H1 (cell line): ENCODE data around the gene NRXN3. TPM values are rescaled to one million over a fixed set of nuclear protein-coding genes. Genes with fewer than 3 reads are reported as not detected.

Experiments
- CTCF ChIA-PET: fragments of 300-600 bp; sonication (Branson Sonifier 250); formaldehyde crosslinking; loops from one replicate; lab custom pipeline; 2021; ENCODE audit not compliant: partially characterized antibody; lab: Charles Lee
- POLR2A ChIA-PET: fragments of 300-600 bp; sonication (Branson Sonifier 250); formaldehyde crosslinking; loops from one replicate; lab custom pipeline; 2021; ENCODE audit warnings: inconsistent platforms; ENCODE audit not compliant: partially characterized antibody; lab: Charles Lee
- DNase-seq, 2 experiments: peaks; one replicate each; pipeline versions ENCODE4 v3.0.0 to v3.0.0-alpha.2; 2010 to 2022; ENCODE audit warnings: low spot score in 2 of 2, low read depth in 1 of 2, mixed read lengths in 1 of 2
- FAIRE-seq: peaks from 2 replicates; lab custom pipeline; 2011; peaks lifted over from hg19 to GRCh38; lab: Jason Lieb, UNC
- H2AFZ ChIP-seq: 2 replicates; pipeline ENCODE4 v1.8.1; 2012; ENCODE audit warnings: low read length, inconsistent platforms
- H2AK5ac ChIP-seq: 2 replicates; pipeline ENCODE4 v1.6.1; 2013; ENCODE audit warnings: low read depth, low read length
- H2BK120ac ChIP-seq: replicated peaks from 2 replicates; pipeline ENCODE3; 2013; ENCODE audit warnings: low read depth, low read length, inconsistent platforms
- H2BK12ac ChIP-seq: 2 replicates; pipeline ENCODE4 v1.6.1; 2013; ENCODE audit warnings: low read depth, low read length
- H2BK15ac ChIP-seq: 2 replicates; pipeline ENCODE4 v1.6.1; 2013; ENCODE audit warnings: low read length
- H2BK20ac ChIP-seq: 2 replicates; pipeline ENCODE4 v1.6.1; 2013; ENCODE audit warnings: low read length
- H2BK5ac ChIP-seq: 2 replicates; pipeline ENCODE4 v1.6.1; 2013; ENCODE audit warnings: low read depth, low read length
- H3K14ac ChIP-seq: 2 replicates; pipeline ENCODE4 v1.6.1; 2013; ENCODE audit warnings: inconsistent platforms; ENCODE audit not compliant: insufficient read length
- H3K18ac ChIP-seq: 2 replicates; pipeline ENCODE4 v1.6.1; 2013; ENCODE audit warnings: low read length; ENCODE audit errors: extremely low read depth
- H3K23ac ChIP-seq: 2 replicates; pipeline ENCODE4 v1.6.1; 2013; ENCODE audit warnings: inconsistent platforms; ENCODE audit not compliant: insufficient read length
- H3K23me2 ChIP-seq: 2 replicates; pipeline ENCODE4 v1.6.1; 2013; ENCODE audit warnings: low read depth, low read length
- H3K27ac ChIP-seq: 2 replicates; pipeline ENCODE4 v1.6.1; 2011; ENCODE audit warnings: low read depth, low read length, inconsistent platforms
- H3K27me3 ChIP-seq, 4 experiments: replicated peaks in 1 of 4; 1 replicate in 1 of 4; 2 replicates in 3 of 4; pipeline versions ENCODE4 v1.6.1 to v1.8.1; 2011 to 2013; ENCODE audit warnings: low read length in 3 of 4, mild to moderate bottlenecking in 3 of 4, inconsistent platforms in 2 of 4, mixed read lengths in 2 of 4, moderate library complexity in 1 of 4; ENCODE audit not compliant: control insufficient read depth in 3 of 4, insufficient read depth in 3 of 4; ENCODE audit errors: extremely low read depth in 1 of 4
- H3K36me3 ChIP-seq, 4 experiments: 2 replicates each; pipeline versions ENCODE4 v1.6.1 to v1.8.1; 2011 to 2013; ENCODE audit warnings: mild to moderate bottlenecking in 4 of 4, low read length in 3 of 4, moderate library complexity in 2 of 4, control low read depth in 1 of 4, inconsistent platforms in 1 of 4; ENCODE audit not compliant: insufficient read depth in 4 of 4, control insufficient read depth in 2 of 4
- H3K4ac ChIP-seq: replicated peaks from 2 replicates; pipeline ENCODE3; 2013; ENCODE audit warnings: low read length, low read depth, mixed read lengths, inconsistent platforms; ENCODE audit not compliant: insufficient read length
- H3K4me1 ChIP-seq, 4 experiments: replicated peaks in 1 of 4; 1 replicate in 1 of 4; 2 replicates in 3 of 4; pipeline versions ENCODE4 v1.6.1 to v1.8.1; 2011 to 2013; ENCODE audit warnings: low read length in 3 of 4, inconsistent platforms in 2 of 4, mixed read lengths in 1 of 4; ENCODE audit not compliant: insufficient read depth in 4 of 4, control insufficient read depth in 3 of 4
- H3K4me2 ChIP-seq, 2 experiments: 2 replicates each; pipeline versions ENCODE4 v1.6.1 to v1.8.1; 2011 to 2013; ENCODE audit warnings: low read depth in 2 of 2, low read length in 2 of 2, control low read depth in 1 of 2, inconsistent platforms in 1 of 2, mild to moderate bottlenecking in 1 of 2; ENCODE audit not compliant: insufficient read depth in 1 of 2
- H3K4me3 ChIP-seq, 4 experiments: fragments of 200-600, 300-600 bp in 1 of 4; sonication (generic), shearing (Covaris generic), sonication (Bioruptor Twin) in 1 of 4; 2 replicates each; pipeline versions ENCODE4 v1.5.1 to v1.8.1; 2011 to 2016; ENCODE audit warnings: low read length in 4 of 4, low read depth in 3 of 4, control low read depth in 2 of 4, inconsistent platforms in 2 of 4, mild to moderate bottlenecking in 2 of 4, mixed read lengths in 1 of 4, moderate library complexity in 1 of 4; ENCODE audit not compliant: insufficient read depth in 2 of 4; ENCODE audit errors: extremely low read depth in 1 of 4
- H3K56ac ChIP-seq: replicated peaks from 2 replicates; pipeline ENCODE3; 2013; ENCODE audit warnings: low read depth, mild to moderate bottlenecking, mixed read lengths, low read length, inconsistent platforms; ENCODE audit not compliant: insufficient read length
- H3K79me1 ChIP-seq: 2 replicates; pipeline ENCODE4 v1.6.1; 2013; ENCODE audit warnings: low read depth, low read length, control low read depth
- H3K79me2 ChIP-seq, 2 experiments: 2 replicates each; pipeline versions ENCODE4 v1.6.1 to v1.8.1; 2012 to 2013; ENCODE audit warnings: low read length in 2 of 2, mild to moderate bottlenecking in 2 of 2, inconsistent platforms in 1 of 2; ENCODE audit not compliant: insufficient read depth in 2 of 2, control insufficient read depth in 1 of 2
- H3K9ac ChIP-seq, 4 experiments: replicated peaks in 1 of 4; 1 replicate in 1 of 4; 2 replicates in 3 of 4; pipeline versions ENCODE4 v1.6.1 to v1.8.1; 2011 to 2013; ENCODE audit warnings: low read depth in 3 of 4, low read length in 3 of 4, control low read depth in 2 of 4, mild to moderate bottlenecking in 2 of 4, moderate library complexity in 2 of 4, inconsistent platforms in 1 of 4; ENCODE audit errors: extremely low read depth in 1 of 4
- H3K9me3 ChIP-seq, 2 experiments: 2 replicates each; pipeline versions ENCODE4 v1.6.1 to v1.8.1; 2012 to 2013; ENCODE audit warnings: mild to moderate bottlenecking in 2 of 2, moderate library complexity in 2 of 2, control low read depth in 1 of 2, inconsistent platforms in 1 of 2, low read depth in 1 of 2, low read length in 1 of 2, mixed read lengths in 1 of 2; ENCODE audit not compliant: insufficient read depth in 2 of 2
- H4K20me1 ChIP-seq, 2 experiments: replicated peaks in 1 of 2; 2 replicates each; pipeline versions ENCODE3 to v1.8.1; 2011 to 2013; ENCODE audit warnings: inconsistent platforms in 2 of 2, low read length in 2 of 2, mild to moderate bottlenecking in 1 of 2; ENCODE audit not compliant: insufficient read depth in 2 of 2, control insufficient read depth in 1 of 2
- H4K5ac ChIP-seq: 2 replicates; pipeline ENCODE4 v1.6.1; 2013; ENCODE audit warnings: low read length, low read depth, mixed read lengths, inconsistent platforms; ENCODE audit not compliant: insufficient read length
- H4K8ac ChIP-seq: 2 replicates; pipeline ENCODE4 v1.8.0; 2013; ENCODE audit warnings: mild to moderate bottlenecking, moderate library complexity, low read length, inconsistent platforms; ENCODE audit not compliant: insufficient read depth; ENCODE audit errors: extremely low read depth
- H4K91ac ChIP-seq: replicated peaks from 2 replicates; pipeline ENCODE3; 2013; ENCODE audit warnings: low read length, mixed read lengths, inconsistent platforms; ENCODE audit not compliant: insufficient read length
- BACH1 ChIP-seq: IDR thresholded peaks from 2 replicates; pipeline ENCODE4 v1.6.1; 2012; ENCODE audit warnings: low read length, improper control_type of control experiment
- BCL11A ChIP-seq, 2 experiments: IDR thresholded peaks; one replicate each; pipeline ENCODE4 v1.6.1; 2011; ENCODE audit warnings: low read depth in 2 of 2, low read length in 2 of 2, mild to moderate bottlenecking in 2 of 2
- EP300 ChIP-seq, 2 experiments: IDR thresholded peaks; 1 replicate in 1 of 2; 2 replicates in 1 of 2; pipeline ENCODE4 v1.6.1; 2011 to 2012; ENCODE audit warnings: low read depth in 2 of 2, low read length in 2 of 2, mild to moderate bottlenecking in 2 of 2, borderline replicate concordance in 1 of 2, inconsistent platforms in 1 of 2, moderate library complexity in 1 of 2
- GABPA ChIP-seq: IDR thresholded peaks from 2 replicates; pipeline ENCODE4 v1.6.1; 2011; ENCODE audit warnings: mild to moderate bottlenecking, low read length, moderate library complexity, borderline replicate concordance; ENCODE audit not compliant: insufficient read depth
- HDAC2 ChIP-seq, 2 experiments: fragments of 300-600 bp in 1 of 2; sonication (generic) in 1 of 2; IDR thresholded peaks; 2 replicates each; pipeline ENCODE4 v1.6.1; 2011 to 2012; ENCODE audit warnings: low read depth in 2 of 2, low read length in 2 of 2, mild to moderate bottlenecking in 2 of 2, moderate library complexity in 2 of 2, borderline replicate concordance in 1 of 2, inconsistent platforms in 1 of 2
- RBBP5 ChIP-seq: IDR thresholded peaks from 2 replicates; pipeline ENCODE4 v1.7.1; 2012; ENCODE audit warnings: low read depth, mild to moderate bottlenecking, inconsistent platforms, low read length, moderate library complexity, borderline replicate concordance
- SIRT6 ChIP-seq: IDR thresholded peaks from one replicate; pipeline ENCODE4 v1.7.1; 2012; ENCODE audit warnings: low read length, inconsistent platforms
- WGBS, 2 experiments: shearing (Covaris generic) in 1 of 2; methylation state at CpG; one replicate each; pipeline versions ENCODE4 v1.1.6 to v1.1.7; 2013 to 2015; ENCODE audit warnings: low lambda C conversion rate in 2 of 2, mixed read lengths in 2 of 2, inconsistent platforms in 1 of 2, low coverage in 1 of 2, missing lambda C conversion rate in 1 of 2; ENCODE audit not compliant: insufficient replicate concordance in 2 of 2, insufficient coverage in 1 of 2, insufficient read length in 1 of 2; ENCODE audit errors: extremely low coverage in 1 of 2, missing lambda C conversion rate in 1 of 2; 5-methylcytosine and 5-hydroxymethylcytosine counted together
- polyA plus RNA-seq, 7 experiments: library from polyadenylated mRNA; depleted of rRNA in 3 of 7; stranded (reverse) in 5 of 7; unstranded in 2 of 7; fragments of >200 nt in 5 of 7; fragments of 200-250 nt in 2 of 7; gene quantifications; 1 replicate in 5 of 7; 2 replicates in 1 of 7; 4 replicates in 1 of 7; pipeline versions ENCODE4 v1.2.1 to v1.2.3, GENCODE V29; 2011 to 2013; ENCODE audit warnings: missing spikeins in 2 of 7, mixed read lengths in 2 of 7
- total RNA-seq: library from RNA; stranded (reverse); fragmentation: NEBNext Ultra II Directional; extraction: Animal tissue kit (Norgen Biotek cat#: 25700); gene quantifications from 2 replicates; pipeline ENCODE4 v1.2.1, GENCODE V29; 2021
- TF ChIP-seq, protein P1 (sequence below): IDR thresholded peaks from 2 replicates; pipeline ENCODE4 v1.6.1; 2012; ENCODE audit warnings: low read length, inconsistent platforms
- TF ChIP-seq, protein P2 (sequence below), 3 experiments: IDR thresholded peaks; 1 replicate in 2 of 3; 2 replicates in 1 of 3; pipeline versions ENCODE4 v1.5.1 to v1.6.1; 2011; ENCODE audit warnings: low read length in 3 of 3, mild to moderate bottlenecking in 3 of 3, inconsistent platforms in 2 of 3, low read depth in 1 of 3, moderate library complexity in 1 of 3; ENCODE audit not compliant: insufficient read depth in 1 of 3; ENCODE audit errors: control extremely low read depth in 1 of 3

The NRXN3 gene
- total and polyA plus RNA-seq, 2 of the 8 experiments (the other 6 are each of a cell fraction or from before 2014, with no cell fraction given): 2.6 to 4.1 TPM

DNA sequence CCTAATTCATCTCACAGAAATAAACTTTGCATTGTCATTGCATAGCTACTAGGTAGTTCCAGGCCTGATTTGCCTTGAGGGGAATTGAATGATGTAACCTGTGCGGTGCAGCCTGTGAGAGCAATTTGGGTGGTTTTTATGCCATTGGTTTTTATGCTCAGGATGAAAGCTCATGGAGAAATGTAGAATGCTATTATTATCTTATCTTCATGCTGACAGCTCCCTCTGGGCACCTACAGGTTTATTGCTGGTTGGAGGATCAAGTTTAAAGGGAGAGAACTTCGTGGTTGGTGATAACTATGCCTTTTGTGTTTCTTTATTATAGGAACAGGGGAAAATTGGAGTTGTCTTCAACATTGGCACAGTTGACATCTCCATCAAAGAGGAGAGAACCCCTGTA lies 1493.3 kb downstream of the NRXN3 start:
- Histone ChIP-seq H2BK20ac (no peak overlapping the region), H2BK15ac (no peak overlapping the region), H3K4me1 (no peaks in the 10 kb centered on the region), H2AFZ (no peak overlapping the region), H3K79me2 (no peaks in the 10 kb centered on the region), H4K8ac (no peak overlapping the region), H3K4me2 (no peak overlapping the region), H3K23ac (no peak overlapping the region), H4K5ac (no peak overlapping the region), H2BK12ac (no peak overlapping the region), H3K18ac (no peak overlapping the region), H3K9ac (no peak overlapping the region), H4K20me1 (no peaks in the 10 kb centered on the region), H3K23me2 (no peaks in the 10 kb centered on the region), H2AK5ac (no peak overlapping the region), H3K9me3 (no peaks in the 10 kb centered on the region), H3K4me3 (no peak overlapping the region), H3K27ac (no peak overlapping the region), H3K36me3 (no peaks in the 10 kb centered on the region), H2BK5ac (no peak overlapping the region), H4K91ac (no peak overlapping the region), H3K79me1 (no peaks in the 10 kb centered on the region), H3K56ac (no peak overlapping the region), H2BK120ac (no peak overlapping the region), H3K4ac (no peak overlapping the region), H3K14ac (no peak overlapping the region), H3K27me3 (no peaks in the 10 kb centered on the region)
- DNase-seq (no peak), FAIRE-seq (no peak)
- POLR2A ChIA-PET: interaction anchor here (0.6 kb wide), 1 partner anchor 117 kb away, joined by 3 read pairs; no protein-coding TSS in a partner anchor
- CTCF ChIA-PET: interaction anchor here (0.6 to 1.0 kb wide), 2 partner anchors 9 to 525 kb away, joined by 3 read pairs; no protein-coding TSS in a partner anchor
- 93% methylated on average over 2 of the region's 2 CpGs; no CpG with 5 or more reads in 1 of the 2 experiments for WGBS, 2 experiments
- TF ChIP-seq, protein P1, sequence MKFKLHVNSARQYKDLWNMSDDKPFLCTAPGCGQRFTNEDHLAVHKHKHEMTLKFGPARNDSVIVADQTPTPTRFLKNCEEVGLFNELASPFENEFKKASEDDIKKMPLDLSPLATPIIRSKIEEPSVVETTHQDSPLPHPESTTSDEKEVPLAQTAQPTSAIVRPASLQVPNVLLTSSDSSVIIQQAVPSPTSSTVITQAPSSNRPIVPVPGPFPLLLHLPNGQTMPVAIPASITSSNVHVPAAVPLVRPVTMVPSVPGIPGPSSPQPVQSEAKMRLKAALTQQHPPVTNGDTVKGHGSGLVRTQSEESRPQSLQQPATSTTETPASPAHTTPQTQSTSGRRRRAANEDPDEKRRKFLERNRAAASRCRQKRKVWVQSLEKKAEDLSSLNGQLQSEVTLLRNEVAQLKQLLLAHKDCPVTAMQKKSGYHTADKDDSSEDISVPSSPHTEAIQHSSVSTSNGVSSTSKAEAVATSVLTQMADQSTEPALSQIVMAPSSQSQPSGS: no peak
- TF ChIP-seq RBBP5: no peak
- TF ChIP-seq HDAC2 (IDR thresholded peaks at IDR 0.05; ENCODE audit: borderline replicate concordance in 1 of 2, low read depth in 2 of 2, low read length in 2 of 2): no peak
- TF ChIP-seq EP300 (IDR thresholded peaks at IDR 0.05; ENCODE audit: borderline replicate concordance in 1 of 2, low read depth in 2 of 2, low read length in 2 of 2): no peak
- no peak for TF ChIP-seq SIRT6
- no peak for TF ChIP-seq BCL11A (IDR thresholded peaks at IDR 0.05; ENCODE audit: low read depth in 2 of 2, low read length in 2 of 2)
- no peak for TF ChIP-seq BACH1
- TF ChIP-seq, protein P2, sequence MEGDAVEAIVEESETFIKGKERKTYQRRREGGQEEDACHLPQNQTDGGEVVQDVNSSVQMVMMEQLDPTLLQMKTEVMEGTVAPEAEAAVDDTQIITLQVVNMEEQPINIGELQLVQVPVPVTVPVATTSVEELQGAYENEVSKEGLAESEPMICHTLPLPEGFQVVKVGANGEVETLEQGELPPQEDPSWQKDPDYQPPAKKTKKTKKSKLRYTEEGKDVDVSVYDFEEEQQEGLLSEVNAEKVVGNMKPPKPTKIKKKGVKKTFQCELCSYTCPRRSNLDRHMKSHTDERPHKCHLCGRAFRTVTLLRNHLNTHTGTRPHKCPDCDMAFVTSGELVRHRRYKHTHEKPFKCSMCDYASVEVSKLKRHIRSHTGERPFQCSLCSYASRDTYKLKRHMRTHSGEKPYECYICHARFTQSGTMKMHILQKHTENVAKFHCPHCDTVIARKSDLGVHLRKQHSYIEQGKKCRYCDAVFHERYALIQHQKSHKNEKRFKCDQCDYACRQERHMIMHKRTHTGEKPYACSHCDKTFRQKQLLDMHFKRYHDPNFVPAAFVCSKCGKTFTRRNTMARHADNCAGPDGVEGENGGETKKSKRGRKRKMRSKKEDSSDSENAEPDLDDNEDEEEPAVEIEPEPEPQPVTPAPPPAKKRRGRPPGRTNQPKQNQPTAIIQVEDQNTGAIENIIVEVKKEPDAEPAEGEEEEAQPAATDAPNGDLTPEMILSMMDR (IDR thresholded peaks at IDR 0.05; ENCODE audit: control extremely low read depth in 1 of 3, insufficient read depth in 1 of 3, low read depth in 1 of 3, low read length in 3 of 3): no peak
- no peak for TF ChIP-seq GABPA
